ENCODE results near the gene SOS1.

SOS1 gene

GRCh38 chr2:39080152-39080551 lies 40.7 kb downstream of the SOS1 start:
- Histone ChIP-seq H3K4ac (ENCODE audit: low read depth in 1 of 2, low read length in 2 of 2) (no peak overlapping the region), H4K91ac (ENCODE audit: low read length) (no peak overlapping the region), H3K14ac (ENCODE audit: low read length in 2 of 2) (no peak overlapping the region), H2BK120ac (ENCODE audit: low read depth, low read length) (no peak overlapping the region), H2BK12ac (ENCODE audit: low read length in 2 of 2) (no peak overlapping the region), H2AFZ (ENCODE audit: low read depth, low read length) (no peak overlapping the region), H3K4me2 (ENCODE audit: low read length, poor library complexity, severe bottlenecking) (no peak overlapping the region), H3K4me1 (ENCODE audit: control insufficient read depth, insufficient read depth, low read depth, low read length) (no peaks in the 10 kb centered on the region), H3K27me3 (ENCODE audit: control insufficient read depth in 1 of 2, insufficient read depth in 1 of 2, low read length in 2 of 2) (no peaks in the 10 kb centered on the region), H3K79me1 (replicated peaks; ENCODE audit: low read length, poor library complexity, severe bottlenecking) (peaks cover 13% of the 10 kb centered on the region), H2AK5ac (ENCODE audit: low read length, severe bottlenecking) (no peak overlapping the region), H3K27ac (ENCODE audit: low read length, poor library complexity, severe bottlenecking) (no peak overlapping the region), H3K36me3 (ENCODE audit: control insufficient read depth in 1 of 2, insufficient read depth in 2 of 2, low read depth in 1 of 2, low read length in 2 of 2) (no peaks in the 10 kb centered on the region), H3K18ac (ENCODE audit: low read depth in 1 of 2, low read length in 2 of 2) (no peak overlapping the region), H2BK15ac (ENCODE audit: low read depth, poor library complexity, severe bottlenecking) (no peak overlapping the region), H3K9me3 (ENCODE audit: control insufficient read depth, low read length) (no peaks in the 10 kb centered on the region), H4K8ac (ENCODE audit: low read length) (no peak overlapping the region), H3K4me3 (ENCODE audit: insufficient read depth in 1 of 2, low read depth in 1 of 2, low read length in 2 of 2) (no peak overlapping the region), H2BK5ac (ENCODE audit: low read depth, low read length, poor library complexity, severe bottlenecking) (no peak overlapping the region), H3K9ac (ENCODE audit: low read length) (no peak overlapping the region), H3K23ac (ENCODE audit: low read length in 2 of 2) (no peak overlapping the region)
- 87% methylated on average over 3 of the region's 5 CpGs for WGBS
- DNase-seq: no peak

- no peak overlapping the region for H3K18ac ChIP-seq (ENCODE audit: low read depth in 1 of 2, low read length in 2 of 2)
- H3K9ac ChIP-seq (ENCODE audit: low read length): no peak overlapping the region
- peaks cover 4% of the 10 kb centered on the region for H3K4me1 ChIP-seq (ENCODE audit: control insufficient read depth, insufficient read depth, low read depth, low read length)
- DNase-seq: no peak
- H3K4ac ChIP-seq (ENCODE audit: low read depth in 1 of 2, low read length in 2 of 2): no peak overlapping the region
- no peak overlapping the region for H3K4me2 ChIP-seq (ENCODE audit: low read length, poor library complexity, severe bottlenecking)
- H2AFZ ChIP-seq (ENCODE audit: low read depth, low read length): no peak overlapping the region
- no peak overlapping the region for H3K14ac ChIP-seq (ENCODE audit: low read length in 2 of 2)
- H2BK5ac ChIP-seq (ENCODE audit: low read depth, low read length, poor library complexity, severe bottlenecking): no peak overlapping the region
- peaks cover 0 to 24% of the 10 kb centered on the region in 2 experiments for H3K36me3 ChIP-seq (ENCODE audit: control insufficient read depth in 1 of 2, insufficient read depth in 2 of 2, low read depth in 1 of 2, low read length in 2 of 2)
- H2BK15ac ChIP-seq (ENCODE audit: low read depth, poor library complexity, severe bottlenecking): no peak overlapping the region
- no peaks in the 10 kb centered on the region for H3K9me3 ChIP-seq (ENCODE audit: control insufficient read depth, low read length)
- H3K27me3 ChIP-seq (ENCODE audit: control insufficient read depth in 1 of 2, insufficient read depth in 1 of 2, low read length in 2 of 2): no peaks in the 10 kb centered on the region
- WGBS: 100% methylated on average over 1 of the region's 1 CpG
- H3K27ac ChIP-seq (ENCODE audit: low read length, poor library complexity, severe bottlenecking): no peak overlapping the region
- no peak overlapping the region for H3K23ac ChIP-seq (ENCODE audit: low read length in 2 of 2)
- no peak overlapping the region for H4K8ac ChIP-seq (ENCODE audit: low read length)
- peaks cover 16% of the 10 kb centered on the region for H3K79me1 ChIP-seq (replicated peaks; ENCODE audit: low read length, poor library complexity, severe bottlenecking)
- no peak overlapping the region for H4K91ac ChIP-seq (ENCODE audit: low read length)
- no peak overlapping the region for H2AK5ac ChIP-seq (ENCODE audit: low read length, severe bottlenecking)
- H2BK120ac ChIP-seq (ENCODE audit: low read depth, low read length): no peak overlapping the region
- H2BK12ac ChIP-seq (ENCODE audit: low read length in 2 of 2): no peak overlapping the region
- H3K4me3 ChIP-seq (ENCODE audit: insufficient read depth in 1 of 2, low read depth in 1 of 2, low read length in 2 of 2): no peak overlapping the region
Observed at GRCh38 chr2:39069890-39070465, 50.9 kb downstream of the SOS1 start.

- H4K8ac ChIP-seq (ENCODE audit: low read length): no peak overlapping the region
- WGBS: 83% methylated on average over 2 of the region's 3 CpGs
- no peak overlapping the region for H2BK15ac ChIP-seq (ENCODE audit: low read depth, poor library complexity, severe bottlenecking)
- H3K79me1 ChIP-seq (replicated peaks; ENCODE audit: low read length, poor library complexity, severe bottlenecking): peaks cover 13% of the 10 kb centered on the region
- peaks cover 4% of the 10 kb centered on the region for H3K4me1 ChIP-seq (ENCODE audit: control insufficient read depth, insufficient read depth, low read depth, low read length)
- H2AK5ac ChIP-seq (ENCODE audit: low read length, severe bottlenecking): no peak overlapping the region
- H2BK120ac ChIP-seq (ENCODE audit: low read depth, low read length): no peak overlapping the region
- H3K9me3 ChIP-seq (ENCODE audit: control insufficient read depth, low read length): no peaks in the 10 kb centered on the region
- DNase-seq: peak; percentile 12
- H3K14ac ChIP-seq (ENCODE audit: low read length in 2 of 2): no peak overlapping the region
- no peak overlapping the region for H2BK5ac ChIP-seq (ENCODE audit: low read depth, low read length, poor library complexity, severe bottlenecking)
- H3K27me3 ChIP-seq (ENCODE audit: control insufficient read depth in 1 of 2, insufficient read depth in 1 of 2, low read length in 2 of 2): no peaks in the 10 kb centered on the region
- H3K23ac ChIP-seq (ENCODE audit: low read length in 2 of 2): no peak overlapping the region
- H2AFZ ChIP-seq (ENCODE audit: low read depth, low read length): no peak overlapping the region
- no peak overlapping the region for H3K27ac ChIP-seq (ENCODE audit: low read length, poor library complexity, severe bottlenecking)
- no peak overlapping the region for H3K4me3 ChIP-seq (ENCODE audit: insufficient read depth in 1 of 2, low read depth in 1 of 2, low read length in 2 of 2)
- H3K18ac ChIP-seq (ENCODE audit: low read depth in 1 of 2, low read length in 2 of 2): no peak overlapping the region
- no peak overlapping the region for H2BK12ac ChIP-seq (ENCODE audit: low read length in 2 of 2)
- no peak overlapping the region for H3K4me2 ChIP-seq (ENCODE audit: low read length, poor library complexity, severe bottlenecking)
- H3K4ac ChIP-seq (ENCODE audit: low read depth in 1 of 2, low read length in 2 of 2): no peak overlapping the region
- no peak overlapping the region for H4K91ac ChIP-seq (ENCODE audit: low read length)
- peaks cover 0 to 25% of the 10 kb centered on the region in 2 experiments for H3K36me3 ChIP-seq (ENCODE audit: control insufficient read depth in 1 of 2, insufficient read depth in 2 of 2, low read depth in 1 of 2, low read length in 2 of 2)
- H3K9ac ChIP-seq (ENCODE audit: low read length): no peak overlapping the region
Observed at GRCh38 chr2:39069136-39069515, 51.7 kb downstream of the SOS1 start.

GRCh38 chr2:39068299-39069135 lies 52.3 kb downstream of the SOS1 start:
- H3K9ac ChIP-seq (ENCODE audit: low read length): peak overlapping the region; percentile 13
- H4K91ac ChIP-seq (ENCODE audit: low read length): no peak overlapping the region
- no peaks in the 10 kb centered on the region for H3K27me3 ChIP-seq (ENCODE audit: control insufficient read depth in 1 of 2, insufficient read depth in 1 of 2, low read length in 2 of 2)
- no peak overlapping the region for H3K4me3 ChIP-seq (ENCODE audit: insufficient read depth in 1 of 2, low read depth in 1 of 2, low read length in 2 of 2)
- no peak overlapping the region for H3K4me2 ChIP-seq (ENCODE audit: low read length, poor library complexity, severe bottlenecking)
- H4K8ac ChIP-seq (ENCODE audit: low read length): no peak overlapping the region
- peaks cover 15% of the 10 kb centered on the region for H3K79me1 ChIP-seq (replicated peaks; ENCODE audit: low read length, poor library complexity, severe bottlenecking)
- peak overlapping the region in 1 of 2 experiments; percentile 14 for H3K18ac ChIP-seq (ENCODE audit: low read depth in 1 of 2, low read length in 2 of 2)
- peaks cover 0 to 28% of the 10 kb centered on the region in 2 experiments for H3K36me3 ChIP-seq (ENCODE audit: control insufficient read depth in 1 of 2, insufficient read depth in 2 of 2, low read depth in 1 of 2, low read length in 2 of 2)
- H3K9me3 ChIP-seq (ENCODE audit: control insufficient read depth, low read length): no peaks in the 10 kb centered on the region
- no peak overlapping the region for H2BK5ac ChIP-seq (ENCODE audit: low read depth, low read length, poor library complexity, severe bottlenecking)
- no peak overlapping the region for H3K23ac ChIP-seq (ENCODE audit: low read length in 2 of 2)
- no peak overlapping the region for H2BK120ac ChIP-seq (ENCODE audit: low read depth, low read length)
- peaks cover 4% of the 10 kb centered on the region for H3K4me1 ChIP-seq (ENCODE audit: control insufficient read depth, insufficient read depth, low read depth, low read length)
- DNase-seq: no peak
- no peak overlapping the region for H3K4ac ChIP-seq (ENCODE audit: low read depth in 1 of 2, low read length in 2 of 2)
- WGBS: no CpG with 5 or more reads among the region's 1 CpG
- no peak overlapping the region for H2BK15ac ChIP-seq (ENCODE audit: low read depth, poor library complexity, severe bottlenecking)
- no peak overlapping the region for H3K27ac ChIP-seq (ENCODE audit: low read length, poor library complexity, severe bottlenecking)
- H3K14ac ChIP-seq (ENCODE audit: low read length in 2 of 2): no peak overlapping the region
- no peak overlapping the region for H2BK12ac ChIP-seq (ENCODE audit: low read length in 2 of 2)
- H2AK5ac ChIP-seq (ENCODE audit: low read length, severe bottlenecking): no peak overlapping the region
- H2AFZ ChIP-seq (ENCODE audit: low read depth, low read length): no peak overlapping the region
